Body of pancreas (tissue), 4 donors: ENCODE data around the gene TELO2. TPM values are rescaled to one million over a fixed set of nuclear protein-coding genes. Genes with fewer than 3 reads are reported as not detected.

Experiments used
- ATAC-seq: fragments of 150-250 bp; one replicate; pipeline ENCODE4 v1.9.1; 2016
- DNase-seq, 4 donors: peaks; one replicate each; pipeline ENCODE4 v3.0.0-alpha.2; 2019
- H3K27ac ChIP-seq, 4 donors: fragments of 200-600 bp; sonication (generic); 1 replicate in 3 of 4; 2 replicates in 1 of 4; pipeline versions ENCODE4 v1.5.1 to v1.6.1; 2016 to 2019; ENCODE audit warnings: mild to moderate bottlenecking in 1 of 4, mixed read lengths in 1 of 4, moderate library complexity in 1 of 4
- H3K27me3 ChIP-seq, 2 donors: fragments of 200-600 bp; sonication (generic); one replicate each; pipeline ENCODE4 v1.6.0; 2016; ENCODE audit warnings: mild to moderate bottlenecking in 1 of 2
- H3K36me3 ChIP-seq, 2 donors: fragments of 200-600 bp; sonication (generic); replicated peaks in 1 of 2; 2 replicates each; pipeline ENCODE4 v1.5.1; 2016; ENCODE audit warnings: low read depth in 2 of 2; ENCODE audit not compliant: insufficient read depth in 1 of 2
- H3K4me1 ChIP-seq: fragments of 200-600 bp; sonication (generic); one replicate; pipeline ENCODE4 v1.6.0; 2016
- H3K4me3 ChIP-seq, 2 donors: fragments of 200-600 bp; sonication (generic); 1 replicate in 1 of 2; 2 replicates in 1 of 2; pipeline ENCODE4 v1.5.1; 2016 to 2019
- H3K9me3 ChIP-seq, 3 donors: fragments of 200-600 bp; sonication (generic); 1 replicate in 2 of 3; 2 replicates in 1 of 3; pipeline ENCODE4 v1.5.1; 2016
- CTCF ChIP-seq, 7 experiments: fragments of 450-650 bp in 4 of 7; fragments of 200-600 bp in 3 of 7; sonication (generic) in 3 of 7; IDR thresholded peaks; one replicate each; pipeline ENCODE4 v1.5.1; 2016 to 2019; ENCODE audit warnings: antibody characterized with exemption in 7 of 7
- POLR2A ChIP-seq, 3 donors: fragments of 450-650 bp; IDR thresholded peaks; one replicate each; pipeline ENCODE4 v1.6.1; 2016; ENCODE audit warnings: antibody characterized with exemption in 3 of 3, mild to moderate bottlenecking in 2 of 3
- WGBS, 2 donors: methylation state at CpG; one replicate each; pipeline ENCODE4 v1.1.5; 2017; 5-methylcytosine and 5-hydroxymethylcytosine counted together
- intact Hi-C: fragments of 100-400 bp; cut with DNase I; formaldehyde crosslinking; loops from one replicate; pipeline ENCODE4 v1.15.1; 2023
- total RNA-seq, 2 donors: library from RNA; depleted of rRNA; stranded (reverse); fragments of >200 nt; gene quantifications; one replicate each; pipeline ENCODE4 v1.1.0, GENCODE V29; 2016

Gene TELO2
- total RNA-seq, 2 donors from 2014 or later, result 25.4 to 76.5 TPM

GRCh38 chr16:1505073-1505844 is 12.1 kb downstream of the TELO2 start:
- Histone ChIP-seq H3K27ac (no peak overlapping the region), H3K9me3 (no peaks in the 10 kb centered on the region), H3K27me3 (no peaks in the 10 kb centered on the region), H3K4me1 (no peaks in the 10 kb centered on the region), H3K36me3 (peaks cover 0 to 6% of the 10 kb centered on the region in 2 donors), H3K4me3 (no peak overlapping the region)
- DNase-seq (no peak), ATAC-seq (no peak)
- intact Hi-C loops, result no loop called here
- TF ChIP-seq CTCF (IDR thresholded peaks at IDR 0.05) (no peak), POLR2A (IDR thresholded peaks at IDR 0.05) (no peak)
- WGBS, 2 donors, result 93 to 100% methylated on average over 2 to 37 of the region's 37 CpGs

- TF ChIP-seq CTCF (IDR thresholded peaks at IDR 0.05) (no peak), POLR2A (IDR thresholded peaks at IDR 0.05) (no peak)
- WGBS, 2 donors, result 89% methylated on average over 19 of the region's 22 CpGs; no CpG with 5 or more reads in 1 of the 2 donors
- no peak for ATAC-seq
- Histone ChIP-seq H3K4me1 (no peaks in the 10 kb centered on the region), H3K27me3 (no peaks in the 10 kb centered on the region), H3K27ac (no peak overlapping the region), H3K4me3 (no peak overlapping the region), H3K9me3 (no peaks in the 10 kb centered on the region), H3K36me3 (peaks cover 0 to 6% of the 10 kb centered on the region in 2 donors)
- DNase-seq, result no peak
- intact Hi-C loops, result no loop called here
Observed at GRCh38 chr16:1505912-1506311, 12.8 kb downstream of the TELO2 start.

- intact Hi-C loops, result no loop called here
- H3K27me3 ChIP-seq, result no peaks in the 10 kb centered on the region
- DNase-seq, result peak in 1 of 4 donors; percentile 39
- H3K4me1 ChIP-seq, result no peaks in the 10 kb centered on the region
- H3K36me3 ChIP-seq, result peaks cover 0 to 5% of the 10 kb centered on the region in 2 donors
- ATAC-seq, result no peak
- H3K27ac ChIP-seq, result no peak overlapping the region
- H3K4me3 ChIP-seq, result no peak overlapping the region
- no peak for TF ChIP-seq POLR2A (IDR thresholded peaks at IDR 0.05)
- no peak for TF ChIP-seq CTCF (IDR thresholded peaks at IDR 0.05)
- H3K9me3 ChIP-seq, result no peaks in the 10 kb centered on the region
- 73 to 83% methylated on average over 6 to 34 of the region's 37 CpGs for WGBS, 2 donors
Observed at GRCh38 chr16:1506494-1507213, 13.5 kb downstream of the TELO2 start.

GRCh38 chr16:1508494-1509187 is 15.5 kb downstream of the TELO2 start:
- H3K36me3 ChIP-seq, result peaks cover 0 to 2% of the 10 kb centered on the region in 2 donors
- no peak overlapping the region for H3K4me3 ChIP-seq
- no peaks in the 10 kb centered on the region for H3K9me3 ChIP-seq
- WGBS, 2 donors, result 85% methylated on average over 23 of the region's 24 CpGs; no CpG with 5 or more reads in 1 of the 2 donors
- no peak for DNase-seq
- no peaks in the 10 kb centered on the region for H3K27me3 ChIP-seq
- intact Hi-C loops, result no loop called here
- no peaks in the 10 kb centered on the region for H3K4me1 ChIP-seq
- no peak for TF ChIP-seq CTCF (IDR thresholded peaks at IDR 0.05)
- TF ChIP-seq POLR2A (IDR thresholded peaks at IDR 0.05), result no peak
- no peak overlapping the region for H3K27ac ChIP-seq
- ATAC-seq, result no peak
